HG03095 (cell line): ENCODE results near the gene GPR39.

Experiments
- ATAC-seq: cut with Tn5 transposase; IDR thresholded peaks from one replicate; pipeline ENCODE4 v1.9.1; 2021; ENCODE audit warnings: moderate library complexity; ENCODE audit not compliant: unreplicated experiment

GPR39 gene

DNA sequence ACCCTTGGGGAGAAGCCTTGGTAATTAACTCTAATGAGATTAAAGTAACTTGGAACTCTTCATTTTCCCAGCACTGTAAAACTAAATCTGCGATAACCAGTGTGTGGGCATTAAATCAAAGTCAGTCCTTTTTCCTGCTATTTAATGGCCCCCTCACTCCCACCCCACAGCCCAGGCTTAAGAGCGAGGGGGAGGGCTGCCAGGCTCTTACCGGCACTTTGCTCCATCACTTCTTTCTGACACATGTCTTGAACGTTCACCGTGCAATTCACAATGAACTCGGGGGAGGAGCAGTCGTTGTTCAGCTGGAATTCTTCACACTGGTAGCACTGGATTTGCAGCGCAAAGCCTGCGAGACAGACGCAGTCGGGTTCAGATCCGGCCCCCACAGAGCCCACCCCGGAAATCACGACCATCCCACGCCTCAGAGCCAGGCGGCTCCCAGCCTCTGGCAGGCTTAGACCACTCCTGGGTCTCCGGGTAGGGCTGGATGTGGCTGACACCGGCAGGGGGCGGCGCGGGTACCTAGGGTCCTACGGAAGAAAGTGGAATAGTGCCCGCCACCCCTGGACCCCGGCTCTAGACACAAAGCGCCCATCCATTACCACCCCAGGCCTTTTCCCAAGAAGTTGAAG, 251.7 kb downstream of the GPR39 start:
- no peak for ATAC-seq

DNA sequence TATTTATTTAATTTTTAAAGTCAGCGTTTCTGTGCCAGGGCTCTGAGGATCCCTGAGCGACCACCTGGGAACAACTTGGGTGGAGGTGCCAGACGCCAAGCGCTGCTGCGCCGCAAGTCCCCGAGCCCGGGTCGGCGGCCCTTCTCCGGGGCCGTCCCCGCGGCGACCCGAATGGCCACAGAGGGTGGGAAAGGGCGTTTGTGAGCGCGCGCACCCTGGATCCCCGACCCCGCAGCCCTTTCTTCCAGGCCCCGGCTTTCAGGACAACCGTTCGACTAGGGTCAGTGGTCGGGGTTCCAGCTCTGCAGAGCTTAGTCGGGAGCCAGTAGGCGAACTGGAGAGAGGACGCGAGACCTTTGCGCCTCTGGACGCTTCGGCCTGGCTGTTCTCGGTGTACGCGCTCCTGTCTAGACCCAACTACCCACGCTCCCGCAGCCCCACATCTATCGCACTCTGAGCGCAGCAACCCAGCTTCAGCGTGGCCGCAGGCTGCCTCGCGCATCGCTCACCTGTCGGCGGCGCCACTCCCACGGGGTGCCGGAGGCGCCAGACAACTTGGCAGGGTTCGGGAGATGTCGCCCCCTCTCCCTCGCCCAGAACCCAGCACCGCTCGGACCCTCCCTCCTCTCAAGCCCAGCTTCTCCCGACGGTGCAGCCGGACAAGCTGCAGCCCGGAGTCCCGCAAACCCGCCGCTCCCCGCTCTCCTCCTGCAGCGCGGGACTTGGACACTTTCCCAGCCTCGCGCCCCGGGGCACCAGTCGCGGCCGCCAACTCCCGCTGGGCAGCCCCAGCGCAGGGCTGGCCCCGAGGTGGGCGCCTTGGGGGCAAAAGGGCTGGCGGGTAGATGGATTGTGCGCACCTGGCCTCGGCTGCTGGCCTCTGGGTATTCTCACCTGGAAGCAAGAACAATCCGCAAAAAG, 252.6 kb downstream of the GPR39 start:
- no peak for ATAC-seq

DNA sequence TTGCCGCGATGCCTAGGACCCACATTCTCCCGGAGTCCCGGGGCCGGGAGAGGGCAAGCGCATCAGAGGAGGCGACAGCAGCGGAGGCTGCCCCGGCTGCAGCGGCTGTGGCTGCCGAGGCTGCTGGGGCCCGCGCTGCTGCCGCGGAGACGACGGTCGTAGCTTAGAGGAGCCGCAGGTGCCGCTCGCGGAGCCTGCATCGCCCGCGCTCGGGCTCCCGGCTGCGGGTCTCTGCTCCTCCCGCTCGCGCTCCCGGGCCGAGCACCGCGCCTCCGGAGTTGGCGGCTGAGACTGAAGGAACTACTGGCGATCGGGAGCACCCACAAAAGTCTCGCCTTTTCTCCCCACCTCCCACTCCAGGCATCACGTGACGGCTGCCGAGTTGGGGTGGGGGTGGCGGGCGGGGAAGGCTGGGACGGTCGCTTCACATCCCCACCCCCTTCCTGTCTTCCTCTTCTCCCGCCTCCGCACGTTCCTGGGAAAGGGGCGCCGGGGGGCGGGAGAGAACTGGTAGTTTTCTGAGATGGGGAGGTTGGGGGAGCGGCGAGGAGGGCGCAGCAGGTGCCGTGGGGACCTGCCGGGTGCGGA, 253.4 kb downstream of the GPR39 start, which contains the start of gene LYPD1:
Gene LYPD1, minus strand, starts transcription at position 298 of the 588 bp plus-strand sequence. Its CDS starts 273 bp downstream, at position 25.
- ATAC-seq: no peak

DNA sequence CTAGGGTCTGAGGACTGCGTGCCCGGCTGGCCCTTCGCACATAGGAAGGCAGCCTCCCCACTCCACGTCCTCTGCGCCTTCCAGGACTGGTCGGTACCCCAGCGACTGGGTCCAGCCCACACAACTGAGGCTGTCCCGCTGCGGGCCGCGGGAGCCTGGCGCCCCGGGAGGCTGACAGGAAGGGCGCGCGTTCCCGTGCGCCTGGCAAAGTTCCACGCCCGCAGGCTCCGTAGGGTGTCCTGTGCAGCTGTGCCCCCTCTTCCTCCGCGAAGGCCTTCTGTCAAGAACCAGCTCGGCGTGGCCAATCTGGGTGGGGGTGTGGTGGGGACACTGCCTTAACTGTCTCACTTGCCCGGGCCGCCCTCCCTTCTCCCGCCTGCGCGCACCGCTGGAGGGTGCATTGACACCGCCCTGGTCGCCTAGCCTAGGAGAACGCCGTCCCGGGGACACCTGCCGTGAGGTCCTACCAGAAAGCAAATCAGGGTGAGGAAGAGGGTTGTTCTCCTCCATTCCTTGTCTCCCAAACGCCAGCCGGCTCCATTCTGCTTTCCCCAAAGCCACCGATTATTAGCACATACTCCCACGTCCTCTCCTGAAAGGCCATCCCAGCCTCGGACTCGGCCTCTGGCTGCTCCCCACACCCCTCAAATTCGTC, 254.0 kb downstream of the GPR39 start:
- no peak for ATAC-seq

DNA sequence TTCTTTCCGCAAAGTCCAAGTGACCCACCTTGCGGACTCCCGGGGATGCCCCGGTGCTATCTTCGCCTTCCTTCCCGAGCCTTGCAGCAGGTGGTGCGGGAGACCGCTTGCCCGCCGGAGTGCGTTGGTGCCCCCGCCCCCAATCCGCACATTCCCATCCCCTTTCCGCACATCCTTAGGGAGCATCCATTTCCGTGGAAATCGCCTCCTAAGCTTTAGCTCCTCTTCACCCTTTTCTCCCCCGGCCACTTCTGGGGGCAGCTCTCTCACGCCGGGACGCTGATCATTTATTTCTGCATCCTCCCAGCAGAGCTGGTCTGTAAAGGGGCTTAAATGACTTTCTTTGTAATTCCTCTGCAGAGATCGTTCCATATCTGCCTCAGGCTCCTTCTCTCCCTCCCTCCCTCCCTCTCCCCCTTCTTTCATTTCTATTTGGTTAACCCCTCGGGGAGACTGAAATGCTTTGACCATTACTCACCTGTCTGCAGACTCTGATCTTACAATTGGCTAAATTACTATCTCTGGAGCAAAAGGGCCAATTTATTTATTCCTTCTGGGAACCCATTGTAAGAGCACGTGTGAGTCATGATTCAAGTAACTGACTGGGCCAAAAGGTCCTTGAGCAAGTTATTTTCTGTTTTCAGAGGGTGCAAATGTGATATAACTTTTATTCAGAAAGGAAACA, 254.7 kb downstream of the GPR39 start:
- ATAC-seq: no peak

DNA sequence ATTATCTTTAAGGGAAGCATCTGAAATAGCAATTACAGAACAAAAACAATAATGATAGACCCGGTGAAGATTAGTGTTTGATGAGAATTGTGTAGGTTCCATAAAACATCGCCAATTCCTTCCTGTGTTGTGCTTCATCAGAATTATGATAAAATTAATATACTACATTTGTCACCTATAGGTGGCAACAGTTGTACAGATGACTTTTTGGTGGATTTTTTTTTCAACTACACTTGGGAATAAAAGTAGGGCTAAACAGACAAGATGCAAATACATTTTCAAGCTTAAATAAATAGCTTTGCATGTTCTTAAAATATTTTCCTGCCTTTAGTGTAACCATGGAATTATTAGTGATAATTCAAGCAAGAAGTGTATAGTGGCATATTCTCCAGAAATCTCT, 260.4 kb downstream of the GPR39 start:
- ATAC-seq: no peak

DNA sequence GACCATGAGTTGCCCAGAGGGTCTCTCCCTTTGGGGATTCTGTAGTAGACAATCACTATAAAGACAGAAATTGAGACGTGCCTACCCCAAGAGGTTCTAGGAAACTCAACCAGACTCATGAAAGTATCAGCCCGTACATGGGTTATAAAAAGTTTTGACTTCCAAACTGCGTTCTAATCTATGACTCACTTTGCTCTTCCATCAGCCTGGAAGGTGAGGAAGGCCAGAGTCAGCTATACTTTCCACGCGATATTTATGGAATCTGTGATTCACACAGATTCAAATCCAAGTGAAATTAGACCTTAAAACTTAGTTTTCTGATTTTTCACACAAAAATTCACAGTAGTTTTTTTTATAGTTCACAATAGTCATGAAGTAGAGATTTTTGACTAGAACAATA, 261.1 kb downstream of the GPR39 start:
- no peak for ATAC-seq

DNA sequence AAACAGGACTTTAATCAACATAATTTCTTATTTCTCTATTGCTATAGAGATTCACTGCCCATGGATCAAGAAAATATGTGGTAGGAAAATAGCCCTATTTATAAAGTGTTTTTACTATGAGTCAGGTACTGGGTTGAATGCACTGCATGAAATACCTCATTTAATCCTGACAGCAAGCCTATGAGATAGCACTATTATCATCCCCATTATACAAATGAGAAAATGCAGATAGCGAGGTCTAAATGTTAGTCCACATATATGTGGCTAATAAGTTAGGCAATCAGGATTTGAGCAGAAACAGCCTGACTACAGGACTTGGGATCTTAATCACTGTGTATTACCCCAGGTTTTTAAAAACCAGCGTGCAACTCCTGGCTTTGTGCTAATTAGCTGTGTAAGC, 261.9 kb downstream of the GPR39 start:
- ATAC-seq: no peak

DNA sequence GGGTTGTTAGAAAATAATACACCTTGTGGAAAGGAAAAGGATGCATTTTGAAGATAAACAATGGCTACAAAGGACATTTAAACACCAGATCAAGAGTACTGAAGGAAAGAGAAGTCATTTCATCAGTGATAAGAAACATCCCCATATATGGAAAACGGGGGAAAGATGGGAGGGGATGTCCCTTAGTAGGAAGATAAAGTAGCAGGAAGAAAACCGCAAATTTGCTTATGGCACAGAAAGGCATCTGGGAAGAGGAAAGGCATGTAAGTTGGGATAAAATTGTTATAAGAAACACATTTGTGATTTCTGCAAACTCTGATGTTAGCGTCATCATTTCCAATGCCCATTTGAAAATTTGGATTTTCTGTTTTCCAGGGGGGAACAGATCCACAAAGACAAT, 263.9 kb downstream of the GPR39 start:
- no peak for ATAC-seq

DNA sequence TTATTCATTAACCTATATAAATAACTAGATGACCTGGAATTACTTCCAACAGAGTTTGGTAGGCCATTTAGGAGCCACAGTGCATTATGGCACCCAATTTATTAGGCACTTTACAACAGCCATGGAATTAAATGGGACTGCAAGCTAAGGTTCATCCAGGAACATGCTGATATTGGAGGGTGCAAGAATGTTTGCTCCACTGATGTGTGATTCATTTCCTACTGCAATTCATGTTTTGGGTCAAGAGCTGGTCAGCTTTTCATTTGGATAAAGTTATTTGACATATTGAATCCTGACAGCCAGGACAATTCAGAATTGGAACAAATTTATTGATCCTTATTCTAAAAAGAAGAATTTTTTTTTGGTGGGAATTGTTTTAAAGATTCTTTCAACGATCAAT, 265.2 kb downstream of the GPR39 start:
- no peak for ATAC-seq

DNA sequence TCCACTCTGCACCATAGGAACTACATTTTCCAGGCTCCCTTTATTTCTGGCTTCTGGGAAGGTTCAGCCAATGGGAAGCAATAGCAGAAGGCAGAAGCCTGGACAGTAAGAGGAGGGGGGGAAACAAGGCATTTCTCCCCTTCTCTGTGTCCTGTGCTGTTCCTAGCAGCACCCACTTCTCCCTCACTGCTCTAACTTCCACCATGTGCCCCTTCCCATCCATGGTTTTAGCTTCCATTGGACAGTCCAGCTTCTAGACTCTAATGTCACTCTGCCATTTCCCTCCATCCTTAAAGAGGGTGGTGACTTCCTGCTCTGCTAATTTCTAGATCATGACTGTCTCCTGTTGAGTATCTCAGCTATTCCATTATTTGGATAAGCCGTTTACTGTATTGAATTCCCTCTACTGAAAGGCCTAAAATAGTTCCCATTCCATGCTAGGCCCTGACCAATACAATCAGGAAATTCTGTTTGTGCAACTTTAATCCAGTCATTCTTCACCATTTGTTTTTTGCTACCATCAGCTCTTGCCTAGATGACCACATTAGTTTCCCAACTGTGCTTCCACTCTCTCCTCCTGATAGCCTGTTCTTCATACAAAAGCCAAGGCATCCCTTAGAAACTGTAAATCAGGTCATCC, 274.2 kb downstream of the GPR39 start:
- ATAC-seq: no peak

DNA sequence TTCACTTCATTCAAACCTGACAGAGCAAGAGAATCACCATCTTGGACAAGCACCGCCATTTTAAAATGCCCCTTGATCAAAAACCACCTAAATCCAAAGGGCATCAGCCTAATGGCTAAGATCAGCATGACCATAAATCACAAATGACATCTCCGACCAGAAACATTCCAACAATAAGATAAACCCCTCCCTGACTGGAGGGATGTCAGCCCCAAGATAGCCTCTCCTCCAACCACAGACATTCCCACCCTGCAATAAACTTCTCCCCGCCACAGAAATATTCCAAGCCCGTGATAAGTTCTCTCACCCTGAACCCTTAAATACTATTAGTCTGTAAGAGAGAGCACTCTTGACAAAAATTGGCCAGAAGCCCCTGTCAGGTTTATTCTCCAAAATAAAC, 275.0 kb downstream of the GPR39 start:
- ATAC-seq: no peak

DNA sequence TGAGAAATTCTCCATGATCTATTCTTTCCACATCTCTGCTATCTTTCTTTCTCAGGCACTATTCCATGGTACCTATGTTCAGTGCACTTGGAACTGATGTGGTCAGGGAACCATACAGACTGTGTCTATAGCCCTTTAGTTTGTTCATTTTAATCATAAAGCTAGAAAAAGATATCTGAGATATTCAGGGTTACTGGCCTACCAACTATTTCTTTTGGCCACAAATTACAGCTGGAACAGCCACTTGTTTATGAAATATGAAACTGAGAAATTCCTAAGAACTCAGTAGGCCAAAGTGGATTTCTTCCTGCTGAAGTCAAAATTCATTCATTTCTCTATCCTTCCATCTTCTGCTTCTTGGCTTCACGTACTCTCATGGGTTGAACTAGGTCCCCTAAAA, 276.2 kb downstream of the GPR39 start:
- no peak for ATAC-seq
